ENCODE data around the gene MEGF8.

MEGF8 gene

DNA sequence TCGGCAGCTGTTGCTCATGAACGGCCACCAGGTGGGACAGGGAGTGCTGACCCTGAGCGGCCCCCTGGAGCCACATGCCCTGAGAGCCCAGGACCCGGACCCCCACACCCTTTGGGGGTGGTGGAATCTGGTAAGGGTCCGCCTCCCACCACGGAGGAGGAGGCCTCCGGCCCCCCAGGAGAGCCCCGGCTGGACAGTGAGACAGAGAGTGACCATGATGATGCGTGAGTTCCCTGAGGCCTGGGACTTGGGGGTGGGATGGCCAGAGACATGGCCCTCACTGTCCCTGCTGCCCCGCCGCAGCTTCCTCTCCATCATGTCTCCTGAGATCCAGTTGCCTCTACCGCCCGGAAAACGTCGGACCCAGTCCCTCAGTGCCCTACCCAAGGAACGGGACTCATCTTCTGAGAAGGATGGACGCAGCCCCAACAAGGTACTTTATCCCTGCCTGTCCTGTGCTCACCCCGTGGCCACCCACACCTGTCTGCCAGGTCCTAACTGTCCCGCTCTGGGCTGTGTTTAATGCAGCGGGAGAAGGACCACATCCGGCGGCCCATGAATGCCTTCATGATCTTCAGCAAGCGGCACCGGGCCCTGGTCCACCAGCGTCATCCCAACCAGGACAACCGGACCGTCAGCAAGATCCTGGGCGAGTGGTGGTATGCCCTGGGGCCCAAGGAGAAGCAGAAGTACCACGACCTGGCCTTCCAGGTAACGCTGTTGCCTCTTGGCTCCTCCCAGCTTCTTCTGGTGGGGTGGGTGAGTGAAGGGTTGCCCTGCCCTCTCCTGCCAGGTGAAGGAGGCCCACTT lies 38.2 kb upstream of the MEGF8 start:
- DNase-seq = peak; percentile 36

DNA sequence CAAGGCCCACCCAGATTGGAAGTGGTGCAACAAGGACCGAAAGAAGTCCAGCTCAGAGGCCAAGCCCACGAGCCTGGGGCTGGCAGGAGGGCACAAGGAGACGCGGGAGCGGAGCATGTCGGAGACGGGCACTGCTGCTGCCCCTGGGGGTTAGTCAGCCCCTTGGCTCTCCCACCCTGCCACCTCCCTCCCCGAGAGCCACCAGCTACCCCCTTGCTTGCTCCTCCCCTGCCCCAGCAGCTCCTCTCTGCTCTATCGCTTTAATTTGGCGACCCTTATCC lies 37.7 kb upstream of the MEGF8 start:
- no peak for DNase-seq

DNA sequence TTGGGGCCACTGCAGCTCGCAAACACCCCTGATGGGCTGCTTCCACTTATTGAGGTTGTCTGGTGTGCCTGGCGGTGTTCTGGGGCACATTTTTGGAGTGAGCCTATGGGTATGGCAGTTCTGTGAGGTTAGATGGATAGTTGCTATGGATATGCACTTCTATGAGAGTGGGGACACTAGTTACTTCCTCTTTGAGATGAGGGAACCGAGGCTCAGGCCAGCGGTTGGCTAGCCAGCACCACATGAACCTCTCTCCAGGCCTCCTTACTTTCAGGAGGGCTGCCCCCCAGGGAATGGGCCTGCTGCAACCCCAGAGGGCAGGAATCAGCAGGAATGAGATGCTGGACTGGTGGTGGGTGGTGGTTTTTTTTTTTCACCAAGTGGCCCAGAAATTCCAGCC lies 37.0 kb upstream of the MEGF8 start:
- DNase-seq = peak; percentile 23

DNA sequence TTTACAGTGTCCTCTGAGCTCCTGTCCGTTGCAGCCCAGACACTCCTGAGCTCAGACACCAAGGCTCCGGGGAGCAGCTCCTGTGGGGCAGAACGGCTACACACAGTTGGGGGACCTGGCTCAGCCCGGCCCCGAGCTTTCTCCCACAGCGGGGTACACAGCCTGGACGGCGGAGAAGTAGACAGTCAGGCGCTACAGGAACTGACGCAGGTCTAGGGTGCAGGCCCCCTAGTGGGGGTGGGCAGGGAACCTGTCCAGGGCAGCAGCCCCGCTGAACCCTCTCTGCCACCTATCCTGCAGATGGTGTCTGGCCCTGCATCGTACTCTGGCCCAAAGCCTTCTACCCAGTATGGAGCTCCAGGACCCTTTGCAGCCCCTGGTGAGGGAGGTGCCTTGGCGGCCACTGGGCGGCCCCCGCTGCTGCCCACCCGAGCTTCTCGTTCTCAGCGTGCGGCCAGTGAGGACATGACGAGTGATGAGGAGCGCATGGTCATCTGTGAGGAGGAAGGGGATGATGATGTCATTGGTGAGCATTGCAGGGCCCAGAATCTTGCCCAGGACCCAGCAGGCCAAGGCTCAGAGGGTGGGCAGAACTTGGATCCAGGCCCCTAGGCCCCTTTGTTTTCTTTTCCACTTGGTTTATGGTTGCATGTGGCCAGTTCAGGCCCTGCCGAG lies 36.4 kb upstream of the MEGF8 start:
- DNase-seq = peak; percentile 29

DNA sequence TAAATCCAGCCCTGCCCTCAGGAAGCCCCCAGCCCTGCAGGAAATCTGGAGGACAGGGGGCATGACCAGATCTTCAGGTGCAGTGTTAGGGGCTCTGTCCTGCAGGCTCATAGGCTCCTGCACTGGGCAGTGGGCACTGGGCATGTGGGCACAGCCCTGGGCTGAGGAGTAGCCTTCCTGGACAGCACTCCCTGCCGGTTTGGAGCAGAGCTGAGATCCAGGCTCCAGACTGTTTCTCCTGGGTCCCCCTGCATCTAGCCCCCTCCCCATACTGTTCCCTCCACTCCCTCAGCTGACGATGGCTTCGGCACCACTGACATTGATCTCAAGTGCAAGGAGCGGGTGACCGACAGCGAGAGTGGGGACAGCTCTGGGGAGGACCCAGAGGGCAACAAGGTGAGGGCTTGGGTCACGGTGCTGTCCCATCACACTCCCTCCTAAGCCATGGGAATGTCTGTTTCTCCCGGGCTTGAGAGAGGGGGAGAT lies 35.8 kb upstream of the MEGF8 start:
- DNase-seq = peak; percentile 21

DNA sequence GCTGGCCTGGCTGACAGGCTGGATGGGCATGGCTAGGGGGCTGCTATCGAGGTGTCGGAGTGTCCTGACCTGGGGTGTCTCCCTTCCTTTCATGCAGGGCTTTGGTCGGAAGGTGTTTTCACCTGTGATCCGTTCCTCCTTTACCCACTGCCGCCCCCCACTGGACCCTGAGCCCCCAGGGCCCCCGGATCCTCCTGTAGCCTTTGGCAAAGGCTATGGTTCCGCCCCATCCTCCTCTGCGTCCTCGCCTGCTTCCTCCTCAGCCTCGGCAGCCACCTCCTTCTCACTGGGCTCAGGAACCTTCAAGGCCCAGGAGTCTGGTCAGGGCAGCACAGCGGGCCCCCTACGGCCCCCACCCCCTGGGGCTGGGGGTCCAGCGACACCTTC lies 35.3 kb upstream of the MEGF8 start:
- DNase-seq = peak; percentile 33

DNA sequence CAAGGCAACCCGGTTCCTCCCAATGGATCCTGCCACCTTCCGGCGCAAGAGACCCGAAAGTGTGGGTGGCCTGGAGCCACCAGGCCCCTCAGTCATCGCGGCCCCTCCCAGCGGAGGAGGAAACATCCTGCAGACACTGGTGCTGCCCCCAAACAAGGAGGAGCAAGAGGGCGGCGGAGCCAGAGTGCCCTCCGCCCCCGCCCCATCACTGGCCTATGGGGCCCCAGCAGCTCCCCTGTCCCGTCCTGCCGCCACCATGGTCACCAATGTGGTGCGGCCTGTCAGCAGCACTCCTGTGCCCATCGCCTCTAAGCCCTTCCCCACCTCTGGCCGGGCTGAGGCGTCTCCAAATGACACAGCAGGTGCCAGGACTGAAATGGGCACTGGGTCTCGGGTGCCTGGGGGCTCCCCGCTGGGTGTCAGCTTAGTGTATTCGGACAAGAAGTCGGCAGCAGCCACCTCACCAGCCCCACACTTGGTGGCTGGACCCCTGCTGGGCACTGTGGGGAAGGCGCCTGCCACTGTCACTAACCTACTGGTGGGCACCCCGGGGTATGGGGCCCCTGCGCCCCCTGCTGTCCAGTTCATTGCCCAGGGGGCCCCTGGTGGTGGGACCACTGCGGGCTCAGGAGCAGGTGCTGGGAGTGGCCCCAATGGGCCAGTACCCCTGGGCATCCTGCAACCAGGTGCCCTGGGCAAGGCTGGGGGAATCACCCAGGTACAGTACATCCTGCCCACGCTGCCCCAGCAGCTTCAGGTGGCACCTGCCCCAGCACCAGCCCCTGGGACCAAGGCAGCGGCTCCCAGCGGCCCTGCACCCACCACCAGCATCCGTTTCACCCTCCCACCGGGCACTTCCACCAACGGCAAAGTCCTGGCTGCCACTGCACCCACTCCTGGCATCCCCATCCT lies 34.7 kb upstream of the MEGF8 start:
- DNase-seq = peak; percentile 31

DNA sequence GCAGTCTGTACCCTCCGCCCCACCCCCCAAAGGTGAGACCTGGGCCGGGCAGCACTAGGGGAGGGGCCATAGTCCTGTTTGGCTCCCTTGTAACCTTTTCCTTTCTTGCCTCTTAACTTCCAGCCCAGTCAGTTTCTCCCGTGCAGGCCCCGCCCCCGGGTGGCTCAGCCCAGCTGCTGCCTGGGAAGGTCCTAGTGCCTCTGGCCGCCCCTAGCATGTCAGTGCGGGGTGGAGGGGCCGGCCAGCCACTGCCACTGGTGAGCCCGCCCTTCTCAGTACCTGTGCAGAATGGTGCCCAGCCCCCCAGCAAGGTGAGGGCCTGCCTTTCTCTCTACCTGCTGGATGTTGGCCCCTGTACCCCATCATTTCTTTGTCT lies 34.0 kb upstream of the MEGF8 start:
- DNase-seq = peak; percentile 48

DNA sequence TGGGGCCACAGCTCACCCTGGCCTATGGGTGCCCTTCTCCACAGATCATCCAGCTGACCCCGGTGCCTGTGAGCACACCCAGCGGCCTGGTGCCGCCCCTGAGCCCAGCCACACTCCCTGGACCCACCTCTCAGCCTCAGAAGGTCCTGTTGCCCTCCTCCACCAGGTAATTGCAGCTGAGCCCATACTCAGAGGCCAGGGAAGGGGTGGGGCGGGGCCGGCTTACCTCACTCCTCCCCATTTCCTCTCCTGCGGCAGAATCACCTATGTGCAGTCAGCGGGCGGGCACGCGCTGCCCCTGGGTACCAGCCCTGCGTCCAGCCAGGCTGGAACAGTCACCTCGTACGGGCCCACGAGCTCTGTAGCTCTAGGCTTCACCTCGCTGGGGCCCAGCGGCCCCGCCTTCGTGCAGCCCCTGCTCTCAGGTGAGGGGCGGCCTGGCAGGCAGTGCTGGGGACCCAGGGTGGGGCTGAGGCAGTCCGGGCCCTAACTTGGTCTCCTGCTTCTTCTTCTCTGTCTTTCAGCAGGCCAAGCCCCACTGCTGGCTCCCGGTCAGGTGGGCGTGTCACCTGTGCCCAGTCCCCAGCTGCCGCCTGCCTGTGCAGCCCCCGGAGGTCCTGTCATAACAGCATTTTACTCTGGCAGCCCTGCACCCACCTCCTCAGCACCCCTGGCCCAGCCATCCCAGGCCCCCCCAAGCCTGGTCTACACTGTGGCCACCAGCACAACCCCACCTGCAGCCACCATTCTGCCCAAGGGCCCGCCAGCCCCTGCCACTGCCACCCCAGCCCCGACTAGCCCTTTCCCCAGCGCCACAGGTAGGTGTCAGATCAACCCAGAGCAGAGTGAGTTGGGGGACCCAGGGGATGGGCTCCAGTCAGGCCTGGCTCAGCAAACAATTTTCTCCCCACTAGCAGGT lies 33.1 kb upstream of the MEGF8 start:
- DNase-seq = peak; percentile 34

DNA sequence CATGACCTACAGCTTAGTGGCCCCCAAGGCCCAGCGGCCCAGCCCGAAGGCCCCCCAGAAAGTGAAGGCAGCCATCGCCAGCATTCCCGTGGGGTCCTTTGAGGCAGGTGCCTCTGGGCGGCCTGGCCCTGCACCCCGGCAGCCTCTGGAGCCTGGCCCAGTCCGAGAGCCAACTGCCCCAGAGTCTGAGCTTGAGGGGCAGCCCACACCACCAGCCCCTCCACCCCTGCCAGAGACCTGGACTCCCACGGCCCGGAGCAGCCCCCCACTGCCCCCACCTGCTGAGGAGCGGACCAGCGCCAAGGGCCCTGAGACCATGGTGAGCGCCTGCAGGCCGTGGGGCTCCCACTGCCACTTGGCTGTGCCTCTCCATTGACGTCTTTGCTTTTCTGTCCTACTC lies 32.5 kb upstream of the MEGF8 start:
- no peak for DNase-seq

DNA sequence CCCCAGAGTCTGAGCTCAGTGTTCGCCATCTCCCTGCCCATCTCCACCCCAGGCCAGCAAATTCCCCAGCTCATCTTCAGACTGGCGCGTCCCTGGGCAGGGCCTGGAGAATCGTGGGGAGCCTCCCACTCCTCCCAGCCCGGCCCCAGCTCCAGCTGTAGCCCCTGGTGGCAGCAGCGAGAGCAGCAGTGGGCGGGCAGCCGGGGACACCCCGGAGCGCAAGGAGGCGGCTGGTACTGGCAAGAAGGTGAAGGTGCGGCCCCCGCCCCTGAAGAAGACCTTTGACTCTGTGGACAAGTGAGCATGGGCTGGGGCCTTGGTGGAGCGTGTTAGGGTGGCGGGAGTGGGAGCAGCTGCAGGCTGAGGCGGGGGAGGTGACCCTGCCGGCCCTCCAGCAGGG lies 31.9 kb upstream of the MEGF8 start:
- DNase-seq = peak; percentile 35

DNA sequence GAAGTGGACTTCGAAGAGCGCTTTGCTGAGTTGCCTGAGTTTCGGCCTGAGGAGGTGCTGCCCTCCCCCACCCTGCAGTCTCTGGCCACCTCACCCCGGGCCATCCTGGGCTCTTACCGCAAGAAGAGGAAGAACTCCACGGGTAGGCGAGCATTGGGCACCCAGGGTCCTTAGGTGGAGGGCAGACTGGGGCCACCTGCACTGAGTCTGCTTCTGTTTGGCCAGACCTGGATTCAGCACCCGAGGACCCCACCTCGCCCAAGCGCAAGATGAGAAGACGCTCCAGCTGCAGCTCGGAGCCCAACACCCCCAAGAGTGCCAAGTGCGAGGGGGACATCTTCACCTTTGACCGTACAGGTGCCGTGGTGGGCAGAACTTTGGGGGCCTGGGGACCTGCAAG lies 31.5 kb upstream of the MEGF8 start:
- peak; percentile 40 for DNase-seq

DNA sequence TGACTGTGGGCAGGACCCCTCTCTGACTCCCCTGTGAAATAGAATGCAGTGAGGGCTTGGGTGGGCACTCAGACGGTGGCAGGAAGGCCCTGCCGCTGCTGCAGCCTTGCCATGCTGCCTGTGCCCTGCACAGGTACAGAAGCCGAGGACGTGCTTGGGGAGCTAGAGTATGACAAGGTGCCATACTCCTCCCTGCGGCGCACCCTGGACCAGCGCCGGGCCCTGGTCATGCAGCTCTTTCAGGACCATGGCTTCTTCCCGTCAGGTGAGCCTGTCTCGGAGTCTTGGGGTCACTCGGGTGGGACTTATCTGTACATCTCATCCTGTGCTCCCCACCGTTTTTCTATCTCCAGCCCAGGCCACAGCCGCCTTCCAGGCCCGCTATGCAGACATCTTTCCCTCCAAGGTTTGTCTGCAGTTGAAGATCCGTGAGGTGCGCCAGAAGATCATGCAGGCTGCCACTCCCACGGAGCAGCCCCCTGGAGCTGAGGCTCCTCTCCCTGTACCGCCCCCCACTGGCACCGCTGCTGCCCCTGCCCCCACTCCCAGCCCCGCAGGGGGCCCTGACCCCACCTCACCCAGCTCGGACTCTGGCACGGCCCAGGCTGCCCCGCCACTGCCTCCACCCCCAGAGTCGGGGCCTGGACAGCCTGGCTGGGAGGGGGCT lies 30.8 kb upstream of the MEGF8 start:
- peak; percentile 31 for DNase-seq

DNA sequence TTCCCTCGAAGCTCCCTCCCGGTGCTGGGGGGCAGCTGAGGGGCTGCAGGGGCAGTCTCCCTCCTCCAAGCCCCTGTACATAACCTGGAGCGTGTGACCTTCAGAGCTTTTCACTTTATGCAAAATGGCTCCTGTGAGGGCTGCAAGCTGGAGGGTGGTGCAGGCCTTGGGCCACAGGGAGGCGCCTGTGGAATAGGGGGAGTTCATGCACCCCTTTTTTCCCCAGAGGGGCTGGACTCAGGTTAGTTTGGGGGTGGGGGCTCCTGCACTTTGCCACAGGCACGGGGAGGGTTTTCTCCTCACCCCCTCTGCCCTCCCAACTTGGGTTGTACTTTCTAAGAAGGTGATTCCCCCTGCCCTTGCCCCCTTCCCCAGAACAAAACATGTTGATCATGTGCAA lies 30.1 kb upstream of the MEGF8 start:
- DNase-seq = no peak

DNA sequence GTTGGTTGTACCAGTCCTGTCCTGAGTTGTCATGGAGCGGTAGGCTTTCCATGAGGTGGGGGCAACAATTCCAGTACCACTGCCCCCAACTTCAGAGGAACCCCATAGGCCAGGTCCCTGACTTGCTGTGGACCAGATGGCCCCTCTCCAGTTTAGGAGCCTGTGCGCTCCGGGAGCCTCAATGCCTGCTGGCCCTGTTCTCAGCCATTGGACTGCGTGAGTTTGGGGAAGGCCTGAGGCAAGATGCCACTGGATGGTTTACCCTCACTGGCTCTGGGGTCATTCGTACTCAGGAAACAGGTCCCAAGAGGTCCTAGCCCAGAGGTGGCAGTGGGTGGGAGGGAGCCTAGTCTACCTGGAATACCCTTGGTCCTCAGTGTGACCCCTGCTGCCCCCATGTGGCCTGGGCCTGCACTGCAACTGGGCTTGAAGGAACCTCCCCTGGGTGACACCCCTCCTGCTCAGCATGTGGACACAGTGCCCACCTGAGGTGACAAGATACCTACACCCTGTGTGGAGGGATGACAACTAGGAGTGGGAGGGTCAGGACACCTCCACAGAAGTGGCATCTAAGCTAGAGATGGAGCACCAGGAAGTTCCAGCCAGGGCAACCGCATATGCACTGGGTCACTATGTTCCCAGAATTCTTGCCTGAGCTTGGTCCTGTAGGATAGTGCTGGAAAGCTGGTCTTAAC lies 29.5 kb upstream of the MEGF8 start:
- DNase-seq = peak; percentile 83

DNA sequence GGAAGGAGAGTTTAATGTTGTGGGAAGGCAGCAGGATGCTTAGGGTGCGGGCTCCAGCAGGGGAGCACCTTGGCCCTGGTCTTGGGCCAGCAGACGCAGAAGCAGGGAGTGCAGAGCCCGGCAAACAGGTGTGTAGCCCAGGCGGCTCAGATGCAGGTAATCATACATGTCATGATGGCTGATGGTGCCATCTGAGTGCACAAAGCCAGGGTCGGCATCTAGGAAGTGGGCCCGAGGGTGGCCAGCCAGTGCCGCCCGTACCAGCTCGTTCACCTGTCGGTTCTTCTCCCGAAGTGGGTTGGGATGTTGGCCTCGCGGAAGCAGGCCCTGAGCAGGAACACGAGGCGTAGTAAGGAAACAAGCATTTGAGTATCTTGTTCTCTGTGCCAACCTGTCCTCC lies 28.4 kb upstream of the MEGF8 start:
- no peak for DNase-seq

DNA sequence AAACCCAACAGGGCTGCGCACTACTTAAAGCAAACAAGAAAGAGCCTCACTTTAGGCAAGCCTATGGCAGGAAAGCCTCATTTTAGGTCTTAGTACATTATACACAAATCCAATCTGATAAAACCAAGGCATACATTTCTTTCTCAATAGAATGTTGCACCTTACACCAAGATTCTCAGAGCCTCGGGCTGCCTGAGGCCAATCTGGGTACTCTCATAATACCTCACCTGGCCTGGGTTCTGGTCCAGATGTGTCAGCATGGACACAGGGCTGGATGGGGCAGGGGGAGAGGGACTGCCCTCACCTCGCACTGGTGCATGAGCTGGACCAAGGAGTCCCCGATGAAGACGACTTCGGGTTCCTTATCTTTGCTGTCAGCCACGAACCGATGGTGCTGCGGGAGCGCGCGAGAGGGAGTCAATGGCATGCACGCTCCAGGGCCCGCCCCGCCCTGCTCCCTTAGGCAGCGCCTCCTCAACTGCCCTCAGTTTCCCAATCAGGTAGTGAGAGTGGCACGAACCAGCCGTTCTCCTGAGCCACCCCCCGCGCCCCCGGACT lies 23.7 kb upstream of the MEGF8 start, which contains the start of gene PRR19:
TSS of gene PRR19 (plus strand) at position 487 of the 558 bp plus-strand sequence. CDS start 7,453 bp downstream, outside the sequence.
- no peak for DNase-seq

DNA sequence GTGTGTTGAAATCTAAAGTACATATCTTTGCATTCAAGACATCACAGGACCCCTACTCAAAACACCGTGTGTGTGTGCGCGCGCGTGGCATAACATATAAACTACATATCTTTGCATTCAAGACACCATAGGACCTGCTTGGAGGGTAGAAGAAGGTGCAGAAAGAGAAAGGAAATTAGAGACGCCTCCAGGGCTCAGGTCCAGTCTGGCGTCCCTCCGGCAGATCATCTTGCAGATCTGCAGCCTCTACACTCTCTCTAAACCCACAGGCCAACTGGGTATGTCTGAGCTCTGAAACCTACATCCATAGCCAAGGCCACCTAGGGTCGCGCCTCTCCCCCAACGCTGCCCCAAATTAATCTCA lies 22.4 kb upstream of the MEGF8 start:
- DNase-seq = no peak

DNA sequence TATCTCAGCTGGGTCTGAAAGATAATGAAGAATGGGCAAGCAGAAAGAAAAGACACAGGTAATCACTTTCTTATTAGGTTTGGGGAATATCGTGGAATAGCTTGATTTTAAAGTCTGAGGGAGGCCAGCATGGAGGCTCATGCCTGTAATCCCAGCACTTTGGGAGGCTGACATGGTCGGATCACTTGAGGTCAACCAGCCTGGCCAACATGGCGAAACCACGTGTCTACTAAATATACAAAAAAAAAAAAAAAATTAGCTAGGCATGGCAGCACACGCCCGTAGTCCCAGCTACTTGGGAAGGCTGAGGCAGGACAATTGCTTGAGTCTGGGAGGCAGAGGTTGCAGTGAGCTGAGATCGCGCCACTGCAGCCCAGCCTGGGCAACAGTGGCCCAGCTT lies 21.6 kb upstream of the MEGF8 start:
- no peak for DNase-seq

DNA sequence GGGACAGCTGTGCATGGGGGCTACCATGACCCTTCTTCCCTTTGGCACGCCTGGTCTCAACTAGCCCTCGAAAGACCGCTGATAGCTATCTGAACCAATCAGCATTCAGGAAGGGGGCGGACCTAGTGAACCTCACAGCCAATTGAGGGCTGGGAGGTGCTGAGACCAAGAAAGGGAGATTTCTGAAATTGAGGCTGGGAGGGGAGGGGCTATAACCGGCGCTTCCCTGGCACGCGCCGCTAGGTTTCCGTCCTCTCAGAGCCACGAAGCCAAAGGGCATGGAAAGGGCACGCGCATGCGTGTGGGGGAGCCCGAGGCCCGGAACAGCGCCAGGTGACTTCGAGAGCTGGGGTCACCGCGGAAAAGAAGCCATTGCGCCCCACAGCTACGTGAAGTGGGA lies 18.8 kb upstream of the MEGF8 start:
- DNase-seq = no peak

DNA sequence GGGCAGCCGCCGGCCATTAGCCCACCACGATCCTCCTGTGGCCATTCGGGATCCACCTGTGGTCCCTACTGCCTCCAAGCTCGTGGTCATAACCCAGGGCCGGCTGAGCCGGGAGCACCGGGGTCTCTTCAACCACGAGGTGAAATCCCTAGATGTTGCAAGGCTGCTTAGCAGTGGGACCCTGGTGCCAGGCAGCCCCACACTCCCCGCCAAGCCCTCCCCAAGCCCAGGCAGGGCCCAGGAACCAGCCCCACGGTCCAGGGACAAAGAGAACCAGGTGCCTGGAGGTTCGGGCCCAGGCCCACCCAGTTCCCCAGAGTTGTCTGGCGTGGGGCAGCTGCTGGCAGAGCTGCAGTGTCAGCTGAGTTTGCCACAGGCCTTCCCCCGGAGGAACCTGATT lies 15.7 kb upstream of the MEGF8 start:
- no peak for DNase-seq

Measured in left hindlimb (tissue), 1 donor.